SK-N-SH treated with all-trans-retinoic acid at 6 μM for 48 hours (cell line): ENCODE results near the gene KRT85.

Experiments
- ATAC-seq: fragments of 200-7000 bp; cut with Tn5 transposase; 3 replicates; pipeline ENCODE4 v1.9.1; 2020; ENCODE audit warnings: mild to moderate bottlenecking, moderate library complexity
- ARNTL ChIP-seq: fragments of 450-650 bp; formaldehyde crosslinking; IDR thresholded peaks from 2 replicates; pipeline ENCODE4 v1.5.0; 2020; ENCODE audit warnings: low read depth, mild to moderate bottlenecking, moderate library complexity, borderline replicate concordance
- BACH2 ChIP-seq: fragments of 250-450 bp; sonication (Bioruptor Pico); IDR thresholded peaks from 2 replicates; pipeline ENCODE4 v1.9.0; 2021; ENCODE audit warnings: mild to moderate bottlenecking, borderline replicate concordance
- CSDC2 ChIP-seq: fragments of 250-450 bp; sonication (Bioruptor Pico); IDR thresholded peaks from 2 replicates; pipeline ENCODE4 v1.5.0; 2020; ENCODE audit warnings: mild to moderate bottlenecking, moderate library complexity
- ESRRG ChIP-seq: fragments of 250-450 bp; sonication (Bioruptor Pico); IDR thresholded peaks from 2 replicates; pipeline ENCODE4 v1.6.1; 2021; ENCODE audit warnings: mild to moderate bottlenecking
- ISL1 ChIP-seq: fragments of 250-450 bp; sonication (Bioruptor Pico); IDR thresholded peaks from 2 replicates; pipeline ENCODE4 v2.1.2; 2022; ENCODE audit warnings: mild to moderate bottlenecking, moderate library complexity
- OSR1 ChIP-seq: fragments of 250-450 bp; sonication (Bioruptor Pico); IDR thresholded peaks from 2 replicates; pipeline ENCODE4 v1.8.0; 2022; ENCODE audit warnings: moderate library complexity, mild to moderate bottlenecking, inconsistent platforms
- PPARA ChIP-seq: fragments of 250-450 bp; sonication (Bioruptor Pico); IDR thresholded peaks from 2 replicates; pipeline ENCODE4 v1.5.0; 2020; ENCODE audit warnings: mild to moderate bottlenecking, borderline replicate concordance
- RARB ChIP-seq: fragments of 250-450 bp; sonication (Bioruptor Pico); IDR thresholded peaks from 2 replicates; pipeline ENCODE4 v1.8.0; 2021; ENCODE audit warnings: mild to moderate bottlenecking, moderate library complexity
- SNAI2 ChIP-seq: fragments of 250-450 bp; sonication (Bioruptor Pico); IDR thresholded peaks from 2 replicates; pipeline ENCODE4 v1.5.0; 2020; ENCODE audit warnings: mild to moderate bottlenecking, moderate library complexity
- TOX ChIP-seq: fragments of 250-450 bp; sonication (Bioruptor Pico); IDR thresholded peaks from 2 replicates; pipeline ENCODE4 v1.8.0; 2021; ENCODE audit warnings: mild to moderate bottlenecking, moderate library complexity, borderline replicate concordance
- ZC3H10 ChIP-seq: fragments of 250-450 bp; sonication (Bioruptor Pico); IDR thresholded peaks from 2 replicates; pipeline ENCODE4 v1.5.1; 2021; ENCODE audit warnings: mild to moderate bottlenecking, moderate library complexity
- ZFP3 ChIP-seq: fragments of 250-450 bp; sonication (Bioruptor Pico); IDR thresholded peaks from 2 replicates; pipeline ENCODE4 v1.5.0; 2020; ENCODE audit warnings: mild to moderate bottlenecking, moderate library complexity
- ZFP30 ChIP-seq: fragments of 450-650 bp; formaldehyde crosslinking; IDR thresholded peaks from 2 replicates; pipeline ENCODE4 v1.5.0; 2022; ENCODE audit warnings: mild to moderate bottlenecking, moderate library complexity
- ZNF565 ChIP-seq: fragments of 450-650 bp; formaldehyde crosslinking; conservative IDR thresholded peaks from 2 replicates; pipeline ENCODE4 v1.5.0; 2020; ENCODE audit warnings: low read depth, mild to moderate bottlenecking, moderate library complexity
- ZNF70 ChIP-seq: fragments of 450-650 bp; formaldehyde crosslinking; IDR thresholded peaks from 2 replicates; pipeline ENCODE4 v1.5.0; 2020; ENCODE audit warnings: mild to moderate bottlenecking, moderate library complexity
- ZNF8 ChIP-seq: fragments of 450-650 bp; formaldehyde crosslinking; IDR thresholded peaks from 2 replicates; pipeline ENCODE4 v1.5.0; 2020; ENCODE audit warnings: mild to moderate bottlenecking, moderate library complexity
- TF ChIP-seq, protein P1 (sequence below): fragments of 250-450 bp; sonication (Bioruptor Pico); IDR thresholded peaks from 2 replicates; pipeline ENCODE4 v1.5.0; 2020; ENCODE audit warnings: mild to moderate bottlenecking, moderate library complexity
- TF ChIP-seq, protein P2 (sequence below): fragments of 250-450 bp; sonication (Bioruptor Pico); IDR thresholded peaks from 2 replicates; pipeline ENCODE4 v1.5.1; 2021; ENCODE audit warnings: mild to moderate bottlenecking, moderate library complexity
- TF ChIP-seq, protein P3 (sequence below): fragments of 250-450 bp; sonication (Bioruptor Pico); IDR thresholded peaks from 2 replicates; pipeline ENCODE4 v1.8.0; 2020; ENCODE audit warnings: mild to moderate bottlenecking, moderate library complexity, borderline replicate concordance
- TF ChIP-seq, protein P4 (sequence below): fragments of 250-450 bp; sonication (Bioruptor Pico); IDR thresholded peaks from 2 replicates; pipeline ENCODE4 v1.8.0; 2021; ENCODE audit warnings: low read depth, mild to moderate bottlenecking, moderate library complexity, borderline replicate concordance

Gene KRT85

DNA sequence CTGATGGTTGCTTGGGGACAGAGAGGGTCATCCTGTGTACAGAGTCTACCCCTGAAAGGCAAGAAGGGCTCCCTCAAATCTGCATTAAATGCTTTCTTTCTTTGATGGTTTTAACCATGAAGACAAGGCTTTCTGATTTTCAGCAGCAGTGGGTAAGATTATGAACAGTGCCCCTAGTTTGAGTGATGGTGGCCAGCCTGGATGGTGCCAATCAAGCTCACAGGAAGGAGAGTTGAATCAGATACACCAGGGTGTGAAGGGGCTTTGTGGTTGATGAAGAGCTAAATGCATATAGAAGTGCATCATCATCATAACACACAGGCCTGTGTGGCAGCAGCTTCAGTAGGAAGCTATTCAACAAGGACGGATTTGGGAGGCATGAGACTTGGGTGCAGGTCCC lies 5.7 kb downstream of the KRT85 start:
- no peak for ATAC-seq
- TF ChIP-seq BACH2 (CRISPR knock-in tag), result no peak
- TF ChIP-seq, protein P1, sequence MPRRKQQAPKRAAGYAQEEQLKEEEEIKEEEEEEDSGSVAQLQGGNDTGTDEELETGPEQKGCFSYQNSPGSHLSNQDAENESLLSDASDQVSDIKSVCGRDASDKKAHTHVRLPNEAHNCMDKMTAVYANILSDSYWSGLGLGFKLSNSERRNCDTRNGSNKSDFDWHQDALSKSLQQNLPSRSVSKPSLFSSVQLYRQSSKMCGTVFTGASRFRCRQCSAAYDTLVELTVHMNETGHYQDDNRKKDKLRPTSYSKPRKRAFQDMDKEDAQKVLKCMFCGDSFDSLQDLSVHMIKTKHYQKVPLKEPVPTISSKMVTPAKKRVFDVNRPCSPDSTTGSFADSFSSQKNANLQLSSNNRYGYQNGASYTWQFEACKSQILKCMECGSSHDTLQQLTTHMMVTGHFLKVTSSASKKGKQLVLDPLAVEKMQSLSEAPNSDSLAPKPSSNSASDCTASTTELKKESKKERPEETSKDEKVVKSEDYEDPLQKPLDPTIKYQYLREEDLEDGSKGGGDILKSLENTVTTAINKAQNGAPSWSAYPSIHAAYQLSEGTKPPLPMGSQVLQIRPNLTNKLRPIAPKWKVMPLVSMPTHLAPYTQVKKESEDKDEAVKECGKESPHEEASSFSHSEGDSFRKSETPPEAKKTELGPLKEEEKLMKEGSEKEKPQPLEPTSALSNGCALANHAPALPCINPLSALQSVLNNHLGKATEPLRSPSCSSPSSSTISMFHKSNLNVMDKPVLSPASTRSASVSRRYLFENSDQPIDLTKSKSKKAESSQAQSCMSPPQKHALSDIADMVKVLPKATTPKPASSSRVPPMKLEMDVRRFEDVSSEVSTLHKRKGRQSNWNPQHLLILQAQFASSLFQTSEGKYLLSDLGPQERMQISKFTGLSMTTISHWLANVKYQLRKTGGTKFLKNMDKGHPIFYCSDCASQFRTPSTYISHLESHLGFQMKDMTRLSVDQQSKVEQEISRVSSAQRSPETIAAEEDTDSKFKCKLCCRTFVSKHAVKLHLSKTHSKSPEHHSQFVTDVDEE (CRISPR knock-in tag), result no peak
- TF ChIP-seq ZFP30, result no peak
- no peak for TF ChIP-seq ZNF70
- TF ChIP-seq ZFP3, result no peak
- no peak for TF ChIP-seq ZC3H10 (CRISPR knock-in tag)
- no peak for TF ChIP-seq PPARA
- TF ChIP-seq ARNTL (CRISPR knock-in tag), result no peak
- TF ChIP-seq, protein P2, sequence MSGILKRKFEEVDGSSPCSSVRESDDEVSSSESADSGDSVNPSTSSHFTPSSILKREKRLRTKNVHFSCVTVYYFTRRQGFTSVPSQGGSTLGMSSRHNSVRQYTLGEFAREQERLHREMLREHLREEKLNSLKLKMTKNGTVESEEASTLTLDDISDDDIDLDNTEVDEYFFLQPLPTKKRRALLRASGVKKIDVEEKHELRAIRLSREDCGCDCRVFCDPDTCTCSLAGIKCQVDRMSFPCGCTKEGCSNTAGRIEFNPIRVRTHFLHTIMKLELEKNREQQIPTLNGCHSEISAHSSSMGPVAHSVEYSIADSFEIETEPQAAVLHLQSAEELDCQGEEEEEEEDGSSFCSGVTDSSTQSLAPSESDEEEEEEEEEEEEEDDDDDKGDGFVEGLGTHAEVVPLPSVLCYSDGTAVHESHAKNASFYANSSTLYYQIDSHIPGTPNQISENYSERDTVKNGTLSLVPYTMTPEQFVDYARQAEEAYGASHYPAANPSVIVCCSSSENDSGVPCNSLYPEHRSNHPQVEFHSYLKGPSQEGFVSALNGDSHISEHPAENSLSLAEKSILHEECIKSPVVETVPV, result no peak
- TF ChIP-seq TOX (CRISPR knock-in tag), result no peak
- TF ChIP-seq, protein P3, sequence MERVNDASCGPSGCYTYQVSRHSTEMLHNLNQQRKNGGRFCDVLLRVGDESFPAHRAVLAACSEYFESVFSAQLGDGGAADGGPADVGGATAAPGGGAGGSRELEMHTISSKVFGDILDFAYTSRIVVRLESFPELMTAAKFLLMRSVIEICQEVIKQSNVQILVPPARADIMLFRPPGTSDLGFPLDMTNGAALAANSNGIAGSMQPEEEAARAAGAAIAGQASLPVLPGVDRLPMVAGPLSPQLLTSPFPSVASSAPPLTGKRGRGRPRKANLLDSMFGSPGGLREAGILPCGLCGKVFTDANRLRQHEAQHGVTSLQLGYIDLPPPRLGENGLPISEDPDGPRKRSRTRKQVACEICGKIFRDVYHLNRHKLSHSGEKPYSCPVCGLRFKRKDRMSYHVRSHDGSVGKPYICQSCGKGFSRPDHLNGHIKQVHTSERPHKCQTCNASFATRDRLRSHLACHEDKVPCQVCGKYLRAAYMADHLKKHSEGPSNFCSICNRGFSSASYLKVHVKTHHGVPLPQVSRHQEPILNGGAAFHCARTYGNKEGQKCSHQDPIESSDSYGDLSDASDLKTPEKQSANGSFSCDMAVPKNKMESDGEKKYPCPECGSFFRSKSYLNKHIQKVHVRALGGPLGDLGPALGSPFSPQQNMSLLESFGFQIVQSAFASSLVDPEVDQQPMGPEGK (CRISPR knock-in tag), result no peak
- TF ChIP-seq ZNF8 (CRISPR knock-in tag), result no peak
- TF ChIP-seq, protein P4, sequence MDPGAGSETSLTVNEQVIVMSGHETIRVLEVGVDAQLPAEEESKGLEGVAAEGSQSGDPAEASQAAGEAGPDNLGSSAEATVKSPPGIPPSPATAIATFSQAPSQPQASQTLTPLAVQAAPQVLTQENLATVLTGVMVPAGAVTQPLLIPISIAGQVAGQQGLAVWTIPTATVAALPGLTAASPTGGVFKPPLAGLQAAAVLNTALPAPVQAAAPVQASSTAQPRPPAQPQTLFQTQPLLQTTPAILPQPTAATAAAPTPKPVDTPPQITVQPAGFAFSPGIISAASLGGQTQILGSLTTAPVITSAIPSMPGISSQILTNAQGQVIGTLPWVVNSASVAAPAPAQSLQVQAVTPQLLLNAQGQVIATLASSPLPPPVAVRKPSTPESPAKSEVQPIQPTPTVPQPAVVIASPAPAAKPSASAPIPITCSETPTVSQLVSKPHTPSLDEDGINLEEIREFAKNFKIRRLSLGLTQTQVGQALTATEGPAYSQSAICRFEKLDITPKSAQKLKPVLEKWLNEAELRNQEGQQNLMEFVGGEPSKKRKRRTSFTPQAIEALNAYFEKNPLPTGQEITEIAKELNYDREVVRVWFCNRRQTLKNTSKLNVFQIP (CRISPR knock-in tag), result no peak
- no peak for TF ChIP-seq CSDC2
- no peak for TF ChIP-seq SNAI2
- no peak for TF ChIP-seq OSR1 (CRISPR knock-in tag)

DNA sequence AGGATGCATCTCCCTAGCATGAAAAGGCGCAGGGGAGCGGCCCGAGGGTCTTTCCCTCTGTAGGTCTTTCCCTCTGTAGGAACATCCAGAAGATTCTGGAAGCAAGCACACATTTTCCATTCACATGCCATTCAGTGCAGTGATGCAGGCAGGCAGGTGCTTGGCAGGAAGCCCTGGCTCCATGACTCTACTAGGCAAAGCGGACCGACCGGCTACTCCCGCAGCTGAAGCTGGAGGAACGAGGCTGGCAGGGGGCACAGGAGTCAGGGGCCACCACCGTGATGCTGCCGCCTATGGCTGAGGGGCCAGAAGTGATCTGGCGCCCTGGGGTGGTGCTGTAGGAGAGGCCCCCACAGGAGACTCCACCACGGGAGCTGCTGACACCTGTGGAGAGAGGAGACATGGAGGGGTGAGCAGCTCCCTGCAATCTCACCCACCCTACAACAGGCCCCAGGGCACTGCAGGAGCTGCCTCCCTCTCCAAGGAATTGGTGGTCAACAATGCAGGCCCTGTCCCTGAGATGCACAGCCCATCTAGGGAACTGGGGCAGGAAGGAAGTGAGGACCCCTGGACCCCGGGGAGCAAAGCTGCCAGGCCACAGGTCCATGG lies 6.5 kb downstream of the KRT85 start:
- no peak for ATAC-seq
- no peak for TF ChIP-seq SNAI2
- TF ChIP-seq, protein P2, result no peak
- TF ChIP-seq ISL1, result no peak
- TF ChIP-seq ZNF565 (CRISPR knock-in tag), result no peak
- no peak for TF ChIP-seq ZFP30
- no peak for TF ChIP-seq PPARA
- TF ChIP-seq ZFP3, result no peak
- no peak for TF ChIP-seq TOX (CRISPR knock-in tag)
- TF ChIP-seq, protein P4 (CRISPR knock-in tag), result no peak
- TF ChIP-seq OSR1 (CRISPR knock-in tag), result no peak
- TF ChIP-seq ARNTL (CRISPR knock-in tag), result no peak
- TF ChIP-seq BACH2 (CRISPR knock-in tag), result no peak
- no peak for TF ChIP-seq ESRRG
- TF ChIP-seq CSDC2, result no peak
- TF ChIP-seq RARB (CRISPR knock-in tag), result no peak
- TF ChIP-seq, protein P3 (CRISPR knock-in tag), result no peak
